Measurements from ENCODE around the gene THG1L. TPM values are rescaled to one million over a fixed set of nuclear protein-coding genes. Genes with fewer than 3 reads are reported as not detected.

Gene THG1L
- total and polyA plus RNA-seq, 2 donors = 14.8 to 16.7 TPM

Other genes with a start within 250 kb of the THG1L start
- 13.2 TPM for gene ADAM19, start 155.6 kb upstream of the THG1L start, total RNA-seq
- 6.9 TPM for gene ADAM19, start 155.6 kb upstream of the THG1L start, polyA plus RNA-seq
- 0.24 TPM for gene SOX30, start 79.0 kb upstream of the THG1L start, total RNA-seq
- gene SOX30, start 79.0 kb upstream of the THG1L start, polyA plus RNA-seq = 0.16 TPM
- gene C5orf52, start 59.9 kb upstream of the THG1L start, total RNA-seq = not detected
- not detected for gene C5orf52, start 59.9 kb upstream of the THG1L start, polyA plus RNA-seq
- 2.7 TPM for gene LSM11, start 12.3 kb downstream of the THG1L start, total RNA-seq
- 1.8 TPM for gene LSM11, start 12.3 kb downstream of the THG1L start, polyA plus RNA-seq
- gene CLINT1, start 127.7 kb downstream of the THG1L start, total RNA-seq = 44.7 TPM
- 54.1 TPM for gene CLINT1, start 127.7 kb downstream of the THG1L start, polyA plus RNA-seq